Kasumi-1 (cell line): ENCODE results near the gene WWOX.

Experiments
- DNase-seq, 2 experiments: peaks; one replicate each; lab custom pipeline; 2025; lab: John Stamatoyannopoulos, UW

WWOX gene

GRCh38 chr16:78955206-78955605, 855.8 kb downstream of the WWOX start:
- DNase-seq = no peak

DNA sequence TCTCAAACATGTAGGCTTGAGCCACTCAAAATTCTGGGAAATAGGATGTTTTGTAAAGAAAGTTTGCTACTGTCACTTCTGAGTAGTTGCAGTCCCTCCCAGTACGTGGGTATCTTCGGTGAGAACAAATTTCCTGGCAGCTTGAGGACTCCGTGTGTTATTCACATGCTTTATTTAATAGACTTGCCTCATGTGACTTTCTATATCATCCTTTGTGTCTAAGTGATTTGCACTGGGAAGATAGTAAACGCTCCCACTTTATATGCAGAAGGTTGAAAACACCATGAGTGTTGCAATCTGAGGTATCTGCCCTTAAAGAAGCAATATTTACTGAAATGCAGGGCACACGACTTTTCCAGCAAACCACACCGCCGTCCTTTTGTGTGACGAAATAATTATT, 857.4 kb downstream of the WWOX start:
- DNase-seq = no peak

DNA sequence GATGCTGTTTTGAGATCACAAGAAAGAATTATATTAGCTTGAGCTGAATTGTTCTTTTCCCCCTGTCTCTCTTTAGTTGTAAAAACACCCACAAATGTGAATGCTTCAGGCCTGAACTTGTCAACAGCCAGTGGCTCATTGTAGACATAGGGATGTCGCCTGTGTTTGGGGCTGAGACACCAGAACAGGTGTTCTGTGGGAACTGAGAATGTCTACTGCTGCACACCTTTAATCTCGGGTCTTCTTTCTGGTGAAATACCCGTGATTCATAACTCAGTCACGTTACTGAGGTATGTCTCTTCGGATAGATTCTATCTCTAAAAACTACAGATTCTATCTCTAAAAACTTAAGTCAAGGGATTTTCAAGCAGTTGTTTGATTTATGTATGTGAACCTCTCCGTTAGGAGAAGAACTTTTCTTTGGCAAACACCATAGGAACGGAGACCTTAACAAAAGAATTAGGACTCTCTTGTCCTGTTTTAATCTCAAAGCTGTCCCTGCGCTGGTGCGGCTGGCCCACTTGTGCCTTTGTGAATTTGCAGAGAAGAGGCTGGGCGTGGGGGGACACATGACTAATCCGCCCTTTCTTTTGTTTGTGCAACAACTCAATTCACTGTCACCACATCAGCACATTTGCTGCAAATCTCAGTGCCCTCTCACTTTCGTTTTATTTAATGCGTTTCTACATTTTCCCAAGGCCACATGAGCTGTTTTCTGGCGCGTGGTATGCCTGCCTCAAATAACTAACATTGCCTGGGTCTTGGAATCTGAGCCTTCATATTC, 858.1 kb downstream of the WWOX start:
- DNase-seq = no peak

DNA sequence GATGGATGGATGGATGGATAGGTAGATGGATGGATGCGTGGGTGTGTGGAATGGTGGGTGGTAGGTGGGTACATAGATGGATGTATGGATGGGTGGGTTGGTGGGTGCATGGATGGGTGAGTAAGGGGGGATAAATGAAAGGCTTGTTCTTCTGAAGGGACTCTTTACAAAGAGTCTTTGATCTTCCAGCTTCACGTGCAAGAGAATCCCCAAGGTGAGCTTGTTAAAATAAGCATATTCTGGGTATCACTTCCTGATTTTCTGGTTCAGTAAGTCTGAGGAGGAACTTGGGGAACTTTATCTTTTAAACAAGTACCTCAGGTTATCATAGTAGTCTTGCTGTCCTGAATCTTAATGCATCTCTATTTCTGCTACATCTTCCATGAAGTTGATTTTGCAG, 862.0 kb downstream of the WWOX start:
- no peak for DNase-seq

- no peak for DNase-seq
Measured at GRCh38 chr16:78962457-78962929, 863.0 kb downstream of the WWOX start.

- DNase-seq = no peak
Measured at GRCh38 chr16:78967948-78968347, 868.5 kb downstream of the WWOX start.

DNA sequence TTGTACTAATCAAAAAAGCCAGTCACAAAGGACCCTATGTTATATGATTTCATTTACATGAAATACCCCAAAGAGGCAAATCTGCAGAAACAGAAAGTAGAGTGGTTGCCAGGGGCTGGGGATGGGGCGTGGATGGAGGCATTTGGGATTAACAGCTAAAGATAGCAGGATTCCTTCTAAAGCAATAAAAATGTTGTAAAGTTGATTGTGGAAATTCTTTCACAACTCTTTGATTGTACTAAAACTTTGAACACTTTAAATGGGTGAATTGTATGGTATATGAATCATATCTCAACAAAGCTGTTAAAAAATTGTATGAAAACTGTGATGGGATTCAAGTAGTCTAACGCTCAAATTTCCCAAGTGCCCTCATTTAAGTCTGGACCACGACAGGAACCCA, 870.3 kb downstream of the WWOX start:
- no peak for DNase-seq

GRCh38 chr16:78970650-78971049, 871.2 kb downstream of the WWOX start:
- no peak for DNase-seq

- no peak for DNase-seq
Measured at GRCh38 chr16:78972006-78972405, 872.6 kb downstream of the WWOX start.

DNA sequence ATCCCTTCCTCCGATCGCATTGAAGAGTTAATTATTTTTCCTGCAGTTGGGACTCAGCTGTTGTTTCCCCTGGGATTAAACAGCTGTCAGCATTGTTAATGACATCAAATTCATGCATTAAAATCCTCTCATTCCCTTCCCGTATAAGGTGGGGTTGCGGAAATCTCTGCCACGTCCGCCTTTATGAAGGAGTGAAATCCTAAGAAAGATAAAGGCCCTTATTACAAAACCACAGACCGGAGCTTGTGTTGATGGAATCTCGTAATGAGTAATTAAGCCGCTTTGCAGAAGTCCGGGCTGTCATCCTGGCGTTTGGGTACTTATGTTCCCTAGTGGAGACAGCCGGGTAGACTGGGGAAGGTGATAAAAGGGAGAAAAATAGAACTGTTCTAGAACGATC, 873.5 kb downstream of the WWOX start:
- DNase-seq = no peak

DNA sequence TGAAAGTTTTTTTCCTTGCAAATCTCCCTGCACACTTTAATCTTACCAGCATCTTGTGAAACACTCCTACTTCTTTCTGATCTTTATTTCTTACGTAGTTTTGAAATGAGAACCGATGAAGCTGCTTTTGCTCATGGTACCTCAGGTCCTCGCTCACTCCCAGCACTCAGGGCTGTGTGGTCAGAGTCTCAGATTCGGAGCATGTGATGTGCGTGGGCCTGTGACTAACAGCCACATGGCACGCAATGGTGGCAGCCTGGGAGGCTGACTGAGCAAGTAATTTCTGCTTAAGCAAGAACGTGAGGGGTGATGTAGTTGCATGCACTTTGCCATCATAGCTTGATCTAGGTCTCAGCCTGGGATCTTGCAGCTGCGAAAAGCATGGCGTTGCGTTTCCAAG, 876.8 kb downstream of the WWOX start:
- no peak for DNase-seq

DNA sequence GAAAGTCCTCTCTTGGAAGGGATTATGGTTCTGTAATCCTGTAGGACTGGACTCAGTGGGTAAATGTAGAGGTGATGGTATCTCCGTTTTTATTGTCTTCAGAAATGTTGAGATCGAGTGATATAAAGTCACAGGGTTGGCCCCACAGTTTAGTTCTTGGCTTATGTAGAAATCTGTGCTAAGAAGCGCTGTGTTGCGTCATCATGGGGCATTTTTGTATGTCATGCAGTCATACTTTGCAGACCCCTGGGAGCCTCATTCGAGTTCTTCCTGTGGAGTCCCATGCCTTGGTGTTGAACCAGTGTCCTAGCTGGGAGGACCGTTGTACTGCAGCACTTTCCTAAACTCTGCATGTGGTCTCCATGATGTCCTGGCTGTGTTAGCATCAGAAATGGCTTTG, 881.4 kb downstream of the WWOX start:
- DNase-seq = no peak

GRCh38 chr16:78982096-78982744, 882.8 kb downstream of the WWOX start:
- DNase-seq = no peak

DNA sequence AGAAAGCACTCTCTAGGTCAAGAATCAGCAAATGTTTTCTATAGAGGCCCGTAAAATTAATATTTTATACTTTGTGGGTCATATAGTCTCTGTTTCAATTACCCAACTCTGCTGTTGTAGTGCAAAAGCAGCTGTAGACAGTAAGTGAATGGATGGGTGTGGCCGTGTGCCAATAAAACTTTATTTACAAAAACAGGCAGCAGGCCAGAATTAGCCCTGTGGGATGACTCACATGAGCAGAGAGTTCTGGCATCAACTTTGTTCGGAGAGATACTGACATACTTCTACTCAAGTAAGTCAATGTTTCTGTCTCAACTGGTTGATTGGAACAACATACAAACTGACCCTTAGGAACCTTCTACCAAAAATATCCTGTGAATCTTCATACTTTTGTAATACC, 884.9 kb downstream of the WWOX start:
- DNase-seq = no peak

- DNase-seq = no peak
Measured at GRCh38 chr16:78984887-78985464, 885.5 kb downstream of the WWOX start.

DNA sequence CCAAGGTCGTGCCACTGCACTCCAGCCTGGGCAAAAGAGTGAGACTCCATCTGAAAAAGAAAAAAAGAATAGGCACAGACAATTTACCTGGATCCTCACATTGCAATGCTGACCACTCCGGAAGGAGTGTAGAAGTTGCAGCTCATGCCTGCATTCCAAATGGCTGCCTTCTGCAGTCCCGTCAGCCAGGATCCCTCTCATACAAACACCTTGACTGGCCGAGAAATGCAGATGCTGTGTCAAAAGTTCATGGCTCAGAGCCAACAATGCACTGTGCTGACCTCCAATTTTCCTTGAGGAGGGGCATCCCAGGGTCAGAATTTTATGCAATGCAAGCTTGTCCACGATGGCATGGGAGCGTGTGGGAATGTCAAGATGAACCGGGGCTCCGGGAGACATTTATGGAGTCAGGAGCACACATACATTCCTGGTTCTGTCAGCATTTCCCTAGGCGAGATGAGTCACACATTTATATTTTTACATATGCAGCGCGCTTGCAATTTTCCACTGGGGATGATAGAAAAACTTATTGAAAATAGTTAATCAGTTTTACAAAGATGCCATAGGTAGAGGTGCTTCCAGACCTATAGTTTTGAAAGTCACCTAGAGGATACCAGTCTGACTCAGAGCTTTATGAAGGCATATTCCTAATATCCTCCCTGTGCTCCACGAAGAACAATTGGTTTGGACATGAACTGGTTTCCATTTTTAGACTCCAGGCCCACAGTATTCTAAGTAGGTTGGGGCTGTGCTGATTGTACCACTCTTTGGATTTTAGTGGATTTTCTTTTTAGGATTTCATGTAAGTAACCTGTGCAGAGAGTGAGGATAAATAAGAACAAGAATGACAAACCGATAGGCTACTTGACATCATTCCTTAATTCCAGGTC, 886.5 kb downstream of the WWOX start:
- no peak for DNase-seq

- DNase-seq = no peak
Measured at GRCh38 chr16:78987666-78988065, 888.2 kb downstream of the WWOX start.

GRCh38 chr16:78988361-78988969, 889.0 kb downstream of the WWOX start:
- DNase-seq = no peak

GRCh38 chr16:78990309-78990701, 890.9 kb downstream of the WWOX start:
- DNase-seq = no peak

DNA sequence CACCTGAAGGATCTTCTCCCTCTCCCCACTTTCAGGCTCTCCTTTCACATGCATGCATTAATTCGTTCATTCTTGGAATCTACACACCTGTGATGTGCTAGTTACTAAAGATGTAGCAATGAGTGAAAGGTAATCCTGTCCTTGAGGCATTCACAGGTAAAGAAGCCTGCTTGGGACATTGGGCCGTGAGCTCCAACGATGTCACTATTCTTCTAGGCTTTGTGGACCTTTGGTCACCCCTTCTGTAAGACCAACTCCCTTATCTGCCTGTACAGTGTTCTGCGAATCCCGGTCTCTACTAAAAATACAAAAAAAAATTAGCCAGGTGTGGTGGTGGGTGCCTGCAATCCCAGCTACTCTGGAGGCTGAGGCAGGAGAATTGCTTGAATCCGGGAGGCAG, 892.5 kb downstream of the WWOX start:
- DNase-seq = no peak

- no peak for DNase-seq
Measured at GRCh38 chr16:78993346-78993745, 893.9 kb downstream of the WWOX start.
